ENCODE results near the gene SKI.

SKI gene

DNA sequence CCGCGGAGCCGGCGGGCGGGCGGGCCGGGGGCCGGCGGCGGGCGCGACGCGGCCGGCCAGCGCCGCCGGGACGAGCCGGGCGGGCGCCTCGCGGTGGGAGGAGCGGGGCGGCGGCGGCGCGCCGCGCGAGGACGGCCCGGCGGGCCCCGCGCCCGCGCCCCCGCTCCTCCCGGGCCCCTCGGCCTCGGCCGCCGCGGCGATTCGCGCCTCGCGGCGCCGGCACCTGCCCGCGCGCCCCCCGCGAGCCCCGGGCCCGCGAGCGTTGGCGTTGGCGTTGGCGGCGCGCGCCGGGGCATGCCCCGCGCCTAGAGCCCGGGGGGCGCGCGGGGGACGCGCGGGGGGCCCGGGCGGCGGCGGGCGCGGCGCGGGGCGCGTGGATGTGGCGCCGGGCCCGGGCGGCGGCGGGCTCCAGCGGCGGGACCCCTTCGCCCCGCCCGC is at the start of gene SKI:
SKI (plus strand) TSS at position 163 of the 438 bp plus-strand sequence. CDS start 448 bp downstream, outside the sequence.
- DNase-seq = no peak

GRCh38 chr1:2178875-2179274 is 49.2 kb upstream of the SKI start:
- no peak for DNase-seq

- DNase-seq = no peak
Observed at GRCh38 chr1:2179283-2180013, 48.7 kb upstream of the SKI start.

GRCh38 chr1:2180297-2181245 is 47.5 kb upstream of the SKI start:
- no peak for DNase-seq

DNA sequence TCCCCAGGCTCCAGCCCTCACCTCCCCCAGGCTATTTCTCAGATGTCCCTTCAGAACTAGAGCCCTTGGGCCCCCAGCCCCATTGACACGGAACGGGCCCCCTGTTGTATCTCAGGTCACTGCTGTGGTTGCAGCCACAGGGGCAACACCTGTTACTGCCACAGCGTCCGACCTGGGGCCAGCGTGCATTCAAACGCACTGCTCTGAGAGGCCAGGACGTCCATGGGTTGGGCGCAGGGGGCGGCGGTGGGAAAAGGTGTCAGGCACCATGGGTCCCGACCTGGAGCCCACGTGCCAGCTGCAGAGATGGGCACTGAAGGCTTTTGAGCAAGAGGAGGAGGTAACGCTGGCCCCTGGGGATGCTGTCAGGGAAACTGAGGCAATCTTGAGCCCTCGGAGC is 46.8 kb upstream of the SKI start:
- no peak for DNase-seq

DNA sequence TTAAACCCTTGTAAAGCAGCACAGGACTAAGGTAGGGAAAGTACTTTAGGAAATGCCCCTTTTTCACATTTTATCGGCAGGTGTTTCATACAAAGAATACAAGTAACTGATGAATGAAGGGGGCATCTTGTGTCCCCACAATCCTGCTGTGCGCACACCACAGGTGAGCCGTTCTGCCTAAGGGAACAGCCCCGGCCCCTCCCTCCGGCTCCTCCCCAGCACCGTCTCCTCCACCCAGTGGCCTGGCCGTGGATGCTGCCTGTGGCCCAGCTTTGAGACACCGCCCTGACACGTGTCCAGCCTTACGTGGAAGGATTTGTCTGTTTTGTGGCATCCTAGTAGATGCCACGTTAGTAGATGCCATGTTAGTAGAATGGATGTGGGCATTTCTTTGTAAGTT is 46.4 kb upstream of the SKI start:
- DNase-seq = no peak

DNA sequence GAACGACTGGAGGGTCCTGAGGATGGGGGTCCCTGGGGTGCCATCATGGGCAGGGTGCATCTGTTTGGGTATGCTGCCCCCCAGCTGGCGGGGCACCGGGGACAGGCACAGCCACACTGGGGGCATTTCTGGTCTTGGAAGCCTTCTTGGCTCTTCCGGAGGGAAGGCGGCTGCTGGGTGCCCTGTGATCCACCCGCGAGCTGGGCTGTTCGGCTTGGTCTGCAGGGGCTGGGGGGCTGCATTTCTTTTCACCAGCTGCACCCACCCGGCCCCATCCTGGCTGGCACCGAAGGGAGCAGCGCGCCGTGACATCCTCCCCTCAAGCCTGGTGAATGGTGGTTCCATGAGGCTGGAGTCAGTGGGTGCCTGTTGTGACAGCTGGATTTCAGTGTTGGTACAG is 45.7 kb upstream of the SKI start:
- no peak for DNase-seq

- no peak for DNase-seq
Observed at GRCh38 chr1:2183937-2184334, 44.2 kb upstream of the SKI start.

DNA sequence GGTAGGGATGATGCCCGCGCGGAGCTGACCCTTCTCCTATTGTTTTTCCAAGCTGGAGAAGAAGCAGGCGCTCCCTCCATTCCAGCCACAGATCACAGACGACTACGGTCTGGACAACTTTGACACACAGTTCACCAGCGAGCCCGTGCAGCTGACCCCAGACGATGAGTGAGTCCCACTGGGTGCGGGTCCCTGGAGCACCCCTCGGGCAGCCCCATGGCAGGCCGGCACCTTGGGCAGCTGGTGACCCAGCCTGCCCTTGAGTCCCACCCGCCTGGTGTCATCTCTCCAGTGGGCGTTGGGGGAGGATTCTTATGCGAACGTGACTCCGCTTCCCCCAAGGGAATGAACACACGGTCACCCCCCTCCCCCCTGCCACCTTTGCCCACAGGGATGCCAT is 43.6 kb upstream of the SKI start:
- no peak for DNase-seq

GRCh38 chr1:2184934-2185333 is 43.2 kb upstream of the SKI start:
- DNase-seq = no peak

- no peak for DNase-seq
Observed at GRCh38 chr1:2185880-2186855, 42.0 kb upstream of the SKI start.

DNA sequence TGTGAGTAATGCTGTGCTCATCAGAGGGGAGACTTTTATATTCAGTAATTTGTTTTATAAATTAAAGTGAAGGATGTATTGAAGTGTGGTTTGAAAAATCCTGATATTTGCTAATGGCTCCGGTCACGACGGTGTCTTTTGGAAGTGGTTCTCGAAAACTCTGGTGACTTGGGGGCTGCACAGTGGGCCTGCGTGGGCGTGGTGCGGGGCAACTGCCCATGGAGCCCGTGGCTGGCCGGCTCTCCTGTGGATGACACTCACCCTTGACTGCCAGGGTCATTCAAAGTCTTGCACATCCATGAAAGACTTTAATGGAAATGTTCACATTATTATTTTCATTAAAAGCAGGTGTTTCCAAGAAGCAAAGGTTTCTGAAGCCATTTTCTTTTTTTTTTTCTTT is 41.2 kb upstream of the SKI start:
- no peak for DNase-seq

- DNase-seq = no peak
Observed at GRCh38 chr1:2187619-2188018, 40.5 kb upstream of the SKI start.

- no peak for DNase-seq
Observed at GRCh38 chr1:2188336-2188735, 39.8 kb upstream of the SKI start.

GRCh38 chr1:2189459-2190425 is 38.4 kb upstream of the SKI start:
- DNase-seq = peak; percentile 82

DNA sequence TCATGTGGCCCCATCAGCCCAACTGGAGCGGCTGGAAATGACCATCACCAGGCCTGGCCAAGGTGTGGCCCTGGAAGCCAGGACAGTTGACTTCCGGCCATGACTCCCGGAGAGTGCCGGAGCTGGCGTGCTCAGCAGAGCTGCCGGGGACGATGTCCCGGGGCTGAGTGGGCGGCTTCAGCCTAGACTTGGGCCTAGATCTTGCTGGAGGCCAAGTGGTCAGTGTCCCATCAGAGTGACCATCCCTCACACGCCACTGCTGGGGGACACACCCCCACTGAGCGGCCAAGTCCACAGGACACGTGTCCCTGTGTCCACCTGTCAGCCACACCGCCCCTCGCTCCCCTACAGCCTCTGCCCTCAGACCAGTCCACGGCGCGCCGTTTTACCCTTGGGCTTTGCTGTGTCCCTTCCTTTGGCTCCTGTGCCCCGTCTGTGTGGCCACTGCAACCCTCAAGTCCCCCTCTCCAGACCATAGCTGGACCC is 37.6 kb upstream of the SKI start:
- no peak for DNase-seq

- no peak for DNase-seq
Observed at GRCh38 chr1:2192031-2192995, 35.8 kb upstream of the SKI start.

DNA sequence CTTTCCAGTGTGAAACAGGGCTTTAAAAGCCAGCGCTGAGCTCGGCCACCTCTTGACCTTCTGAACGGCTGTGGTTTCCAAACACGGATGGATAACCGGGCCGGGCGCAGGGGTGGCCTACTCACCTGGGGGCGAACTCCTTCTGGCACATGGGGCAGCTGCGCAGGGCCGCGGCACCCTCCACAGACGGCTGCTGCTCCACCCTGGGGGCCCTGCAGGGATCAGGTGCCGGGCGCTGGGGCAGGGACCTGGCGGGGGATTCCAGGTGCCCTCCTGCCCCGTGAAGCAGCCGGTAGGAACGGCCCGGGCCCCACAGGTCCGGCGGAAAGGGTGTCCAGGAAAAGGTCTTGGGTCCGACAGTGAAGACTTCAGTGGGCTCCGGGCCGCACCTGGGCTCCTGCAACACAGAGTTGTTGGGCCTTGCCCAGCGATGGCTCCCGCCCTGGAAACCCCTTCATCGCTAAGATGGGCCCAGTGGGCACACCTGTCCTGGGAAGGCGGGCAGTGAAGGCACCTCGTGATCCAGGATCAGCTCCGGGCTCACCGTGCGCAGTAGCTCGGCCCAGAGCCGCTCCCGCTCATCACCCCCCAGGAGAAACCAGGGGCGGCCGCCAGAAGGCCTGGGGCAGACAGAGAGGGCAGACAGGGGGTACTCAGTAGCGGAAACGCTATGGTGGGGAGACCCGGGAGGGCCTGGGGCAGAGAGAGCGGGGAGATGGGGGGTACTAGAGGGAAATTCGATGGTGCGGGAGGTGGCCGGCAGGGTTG is 34.4 kb upstream of the SKI start:
- no peak for DNase-seq

- peak; percentile 17 for DNase-seq
Observed at GRCh38 chr1:2194319-2194897, 33.7 kb upstream of the SKI start, which contains the start of gene FAAP20. FAAP20 (minus strand) TSS chr1:2194772; CDS start chr1:2194749, 23 bp downstream.

Data from NCI-H226 (cell line).